HepG2 (cell line): Measurements from ENCODE around the gene ASTE1. TPM values are rescaled to one million over a fixed set of nuclear protein-coding genes. Genes with fewer than 3 reads are reported as not detected.

ENCODE experiments used
- ADNP ChIP-seq: sonication (generic); formaldehyde crosslinking; IDR thresholded peaks from 2 replicates; pipeline ENCODE4 v1.4.0; 2020; ENCODE audit warnings: missing genetic modification reagents
- CBFB ChIP-seq: sonication (generic); formaldehyde crosslinking; IDR thresholded peaks from 2 replicates; pipeline ENCODE4 v1.4.0; 2020; ENCODE audit warnings: missing genetic modification reagents
- CREB1 ChIP-seq, 2 experiments: fragments of 450-650 bp in 1 of 2; IDR thresholded peaks; 2 replicates each; pipeline ENCODE4 v1.6.1; 2016 to 2017; ENCODE audit warnings: control low read depth in 1 of 2, mild to moderate bottlenecking in 1 of 2, missing compliant biosample characterization in 1 of 2, missing genetic modification characterization in 1 of 2
- FOXK1 ChIP-seq: sonication (generic); formaldehyde crosslinking; IDR thresholded peaks from 2 replicates; pipeline ENCODE4 v1.4.0; 2020; ENCODE audit warnings: low read depth, missing genetic modification reagents, borderline replicate concordance
- GZF1 ChIP-seq: sonication (generic); formaldehyde crosslinking; IDR thresholded peaks from 2 replicates; pipeline ENCODE4 v1.5.1; 2020; ENCODE audit warnings: mild to moderate bottlenecking, missing genetic modification reagents
- MEF2D ChIP-seq: sonication (generic); formaldehyde crosslinking; IDR thresholded peaks from 2 replicates; pipeline ENCODE4 v1.5.1; 2020; ENCODE audit warnings: mild to moderate bottlenecking, missing genetic modification reagents
- MIER3 ChIP-seq: IDR thresholded peaks from 2 replicates; pipeline ENCODE4 v1.6.1; 2016; ENCODE audit warnings: missing compliant biosample characterization, borderline replicate concordance
- PRMT3 ChIP-seq: sonication (generic); formaldehyde crosslinking; IDR thresholded peaks from 2 replicates; pipeline ENCODE4 v1.8.1; 2022; ENCODE audit warnings: low read depth, mild to moderate bottlenecking, moderate library complexity, missing genetic modification reagents, borderline replicate concordance
- RXRA ChIP-seq: sonication (generic); formaldehyde crosslinking; IDR thresholded peaks from 2 replicates; pipeline ENCODE4 v1.5.1; 2020; ENCODE audit warnings: missing genetic modification reagents
- SMARCC2 ChIP-seq: fragments of 450-650 bp; IDR thresholded peaks from 2 replicates; pipeline ENCODE4 v1.6.1; 2017; ENCODE audit warnings: antibody characterized with exemption, mild to moderate bottlenecking
- SUZ12 ChIP-seq: fragments of 150-350 bp; IDR thresholded peaks from 2 replicates; pipeline ENCODE4 v1.6.1; 2014; ENCODE audit warnings: low read depth, low read length
- SYNCRIP ChIP-seq: fragments of 200-400 bp; formaldehyde crosslinking; IDR thresholded peaks from 2 replicates; pipeline ENCODE4 v1.6.1; 2018; ENCODE audit warnings: mild to moderate bottlenecking, low read depth, low read length; ENCODE audit not compliant: insufficient read depth
- ZFP82 ChIP-seq: sonication (generic); formaldehyde crosslinking; IDR thresholded peaks from 2 replicates; pipeline ENCODE4 v1.5.1; 2020; ENCODE audit warnings: mild to moderate bottlenecking, missing genetic modification reagents, borderline replicate concordance
- ZNF329 ChIP-seq: sonication (generic); formaldehyde crosslinking; IDR thresholded peaks from 2 replicates; pipeline ENCODE4 v1.9.0; 2021; ENCODE audit warnings: low read depth, mild to moderate bottlenecking, missing genetic modification reagents
- ZNF589 ChIP-seq: sonication (generic); formaldehyde crosslinking; conservative IDR thresholded peaks from 2 replicates; pipeline ENCODE4 v1.8.0; 2022; ENCODE audit warnings: mild to moderate bottlenecking, moderate library complexity, missing genetic modification reagents
- ZNF777 ChIP-seq: sonication (generic); formaldehyde crosslinking; IDR thresholded peaks from 2 replicates; pipeline ENCODE4 v1.4.0; 2020; ENCODE audit warnings: missing genetic modification reagents
- polyA plus RNA-seq, 8 experiments: library from polyadenylated mRNA; depleted of rRNA in 3 of 8; stranded (reverse) in 7 of 8; unstranded in 1 of 8; fragments of >200 nt; fragmentation: Illumina TruSeq in 4 of 8; extraction: Trizol in 4 of 8; gene quantifications; 2 replicates each; pipeline versions ENCODE4 v1.2.1 to v1.2.3, GENCODE V29; 2011 to 2016; ENCODE audit warnings: low read depth in 4 of 8, missing spikeins in 1 of 8, mixed read lengths in 1 of 8; ENCODE audit not compliant: insufficient read depth in 1 of 8
- total RNA-seq, 5 experiments: library from RNA; depleted of rRNA; stranded (reverse); fragments of >200 nt; fragmentation: Illumina TruSeq; extraction: Trizol; gene quantifications; 2 replicates each; pipeline ENCODE4 v1.2.3, GENCODE V29; 2016; ENCODE audit warnings: low read depth in 1 of 5
- TF ChIP-seq, protein P1 (sequence below): IDR thresholded peaks from 2 replicates; pipeline ENCODE4 v1.6.1; 2016; ENCODE audit warnings: missing genetic modification reagents, missing compliant biosample characterization
- TF ChIP-seq, protein P2 (sequence below): sonication (generic); formaldehyde crosslinking; IDR thresholded peaks from 2 replicates; pipeline ENCODE4 v1.5.0; 2020; ENCODE audit warnings: missing genetic modification reagents, mild to moderate bottlenecking, borderline replicate concordance
- TF ChIP-seq, protein P3 (sequence below): sonication (generic); formaldehyde crosslinking; IDR thresholded peaks from 2 replicates; pipeline ENCODE4 v1.4.0; 2020; ENCODE audit warnings: missing genetic modification reagents, borderline replicate concordance
- TF ChIP-seq, protein P4 (sequence below): sonication (generic); formaldehyde crosslinking; IDR thresholded peaks from 2 replicates; pipeline ENCODE4 v1.8.1; 2023; ENCODE audit warnings: mild to moderate bottlenecking, missing genetic modification reagents
- TF ChIP-seq, protein P5 (sequence below): sonication (generic); formaldehyde crosslinking; conservative IDR thresholded peaks from 2 replicates; pipeline ENCODE4 v1.4.0; 2020; ENCODE audit warnings: missing genetic modification reagents

The ASTE1 gene
- total and polyA plus RNA-seq, 2 of the 13 experiments (the other 11 are each of a cell fraction or from before 2014, with no cell fraction given) = 4.0 to 7.9 TPM

DNA sequence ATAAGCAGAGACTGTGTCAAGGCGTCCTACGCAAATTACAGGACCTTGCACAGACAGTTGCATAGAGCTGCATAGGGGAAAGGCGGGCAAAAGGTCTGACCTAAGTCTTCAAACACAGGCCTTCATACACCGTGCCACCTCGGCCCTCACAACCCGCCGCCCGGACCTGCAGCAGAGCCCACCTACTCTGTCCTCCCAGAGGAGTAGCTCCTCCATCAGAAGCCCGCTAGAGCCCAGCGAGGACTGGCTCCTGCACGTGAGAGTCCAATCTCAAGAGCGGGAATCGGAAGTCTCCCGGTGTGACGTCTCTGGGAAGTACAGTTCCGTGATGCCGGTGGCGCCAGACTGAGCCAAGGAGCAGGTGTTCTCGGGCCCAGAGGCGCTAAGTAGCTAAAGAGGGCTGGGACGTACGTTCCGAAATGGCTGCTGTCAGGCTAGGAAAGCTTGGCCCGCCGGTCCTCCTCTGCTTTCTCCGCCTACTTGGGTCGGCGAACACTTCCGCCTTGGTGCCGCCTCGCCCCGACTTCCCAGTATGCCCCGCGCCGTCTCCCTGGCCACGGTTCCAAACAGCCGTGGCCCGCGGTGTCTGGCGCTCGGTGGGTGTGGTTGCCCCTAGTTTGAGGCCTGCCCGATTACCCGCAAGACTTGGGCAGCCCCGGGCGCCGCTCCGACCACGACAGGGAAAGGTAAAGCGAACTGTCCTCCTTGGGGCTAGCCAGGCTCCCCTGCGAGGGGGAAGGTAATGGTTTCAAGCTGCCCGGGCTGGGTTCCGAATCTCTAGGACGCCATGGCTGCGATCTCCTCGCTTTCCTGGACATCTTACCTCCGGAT, at the start of gene ASTE1, which contains the start of gene NEK11 (continued):
- 0 out of 2 replicates have a peak, but pooled peaks have one; percentile 23 for TF ChIP-seq MEF2D (CRISPR knock-in tag)
- TF ChIP-seq PRMT3 (CRISPR knock-in tag) = no peak
- TF ChIP-seq, protein P1, sequence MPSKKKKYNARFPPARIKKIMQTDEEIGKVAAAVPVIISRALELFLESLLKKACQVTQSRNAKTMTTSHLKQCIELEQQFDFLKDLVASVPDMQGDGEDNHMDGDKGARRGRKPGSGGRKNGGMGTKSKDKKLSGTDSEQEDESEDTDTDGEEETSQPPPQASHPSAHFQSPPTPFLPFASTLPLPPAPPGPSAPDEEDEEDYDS (CRISPR knock-in tag) = peak; percentile 62
- TF ChIP-seq RXRA = peak; percentile 56; the same call in 1 of the 2 replicates
- no peak for TF ChIP-seq SMARCC2
- TF ChIP-seq CREB1 (IDR thresholded peaks at IDR 0.05) = no peak
- TF ChIP-seq CREB1 (CRISPR knock-in tag; IDR thresholded peaks at IDR 0.05) = peak; percentile 80
- peak; percentile 19; the same call in 1 of the 2 replicates for TF ChIP-seq ZNF777
- TF ChIP-seq SUZ12 = peak; percentile 52
- peak; percentile 54; the same call in 1 of the 2 replicates for TF ChIP-seq MIER3
- no peak for TF ChIP-seq ZNF329 (CRISPR knock-in tag)
- no peak for TF ChIP-seq GZF1 (CRISPR knock-in tag)
- TF ChIP-seq, protein P2, sequence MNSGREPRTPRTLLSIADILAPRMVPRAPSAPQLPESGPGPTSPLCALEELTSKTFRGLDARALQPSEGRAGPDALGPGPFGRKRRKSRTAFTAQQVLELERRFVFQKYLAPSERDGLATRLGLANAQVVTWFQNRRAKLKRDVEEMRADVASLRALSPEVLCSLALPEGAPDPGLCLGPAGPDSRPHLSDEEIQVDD (CRISPR knock-in tag) = no peak
- peak; percentile 75 for TF ChIP-seq CBFB (CRISPR knock-in tag)
- TF ChIP-seq ADNP (CRISPR knock-in tag) = no peak
- TF ChIP-seq, protein P3, sequence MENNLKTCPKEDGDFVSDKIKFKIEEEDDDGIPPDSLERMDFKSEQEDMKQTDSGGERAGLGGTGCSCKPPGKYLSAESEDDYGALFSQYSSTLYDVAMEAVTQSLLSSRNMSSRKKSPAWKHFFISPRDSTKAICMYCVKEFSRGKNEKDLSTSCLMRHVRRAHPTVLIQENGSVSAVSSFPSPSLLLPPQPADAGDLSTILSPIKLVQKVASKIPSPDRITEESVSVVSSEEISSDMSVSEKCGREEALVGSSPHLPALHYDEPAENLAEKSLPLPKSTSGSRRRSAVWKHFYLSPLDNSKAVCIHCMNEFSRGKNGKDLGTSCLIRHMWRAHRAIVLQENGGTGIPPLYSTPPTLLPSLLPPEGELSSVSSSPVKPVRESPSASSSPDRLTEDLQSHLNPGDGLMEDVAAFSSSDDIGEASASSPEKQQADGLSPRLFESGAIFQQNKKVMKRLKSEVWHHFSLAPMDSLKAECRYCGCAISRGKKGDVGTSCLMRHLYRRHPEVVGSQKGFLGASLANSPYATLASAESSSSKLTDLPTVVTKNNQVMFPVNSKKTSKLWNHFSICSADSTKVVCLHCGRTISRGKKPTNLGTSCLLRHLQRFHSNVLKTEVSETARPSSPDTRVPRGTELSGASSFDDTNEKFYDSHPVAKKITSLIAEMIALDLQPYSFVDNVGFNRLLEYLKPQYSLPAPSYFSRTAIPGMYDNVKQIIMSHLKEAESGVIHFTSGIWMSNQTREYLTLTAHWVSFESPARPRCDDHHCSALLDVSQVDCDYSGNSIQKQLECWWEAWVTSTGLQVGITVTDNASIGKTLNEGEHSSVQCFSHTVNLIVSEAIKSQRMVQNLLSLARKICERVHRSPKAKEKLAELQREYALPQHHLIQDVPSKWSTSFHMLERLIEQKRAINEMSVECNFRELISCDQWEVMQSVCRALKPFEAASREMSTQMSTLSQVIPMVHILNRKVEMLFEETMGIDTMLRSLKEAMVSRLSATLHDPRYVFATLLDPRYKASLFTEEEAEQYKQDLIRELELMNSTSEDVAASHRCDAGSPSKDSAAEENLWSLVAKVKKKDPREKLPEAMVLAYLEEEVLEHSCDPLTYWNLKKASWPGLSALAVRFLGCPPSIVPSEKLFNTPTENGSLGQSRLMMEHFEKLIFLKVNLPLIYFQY (CRISPR knock-in tag) = peak; percentile 92
- TF ChIP-seq ZNF589 (CRISPR knock-in tag) = no peak
- peak; percentile 52; the same call in 1 of the 2 replicates for TF ChIP-seq FOXK1 (CRISPR knock-in tag)
- no peak for TF ChIP-seq SYNCRIP
- TF ChIP-seq, protein P4, sequence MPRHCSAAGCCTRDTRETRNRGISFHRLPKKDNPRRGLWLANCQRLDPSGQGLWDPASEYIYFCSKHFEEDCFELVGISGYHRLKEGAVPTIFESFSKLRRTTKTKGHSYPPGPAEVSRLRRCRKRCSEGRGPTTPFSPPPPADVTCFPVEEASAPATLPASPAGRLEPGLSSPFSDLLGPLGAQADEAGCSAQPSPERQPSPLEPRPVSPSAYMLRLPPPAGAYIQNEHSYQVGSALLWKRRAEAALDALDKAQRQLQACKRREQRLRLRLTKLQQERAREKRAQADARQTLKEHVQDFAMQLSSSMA (CRISPR knock-in tag) = peak; percentile 69; the same call in 1 of the 2 replicates
- TF ChIP-seq, protein P5, sequence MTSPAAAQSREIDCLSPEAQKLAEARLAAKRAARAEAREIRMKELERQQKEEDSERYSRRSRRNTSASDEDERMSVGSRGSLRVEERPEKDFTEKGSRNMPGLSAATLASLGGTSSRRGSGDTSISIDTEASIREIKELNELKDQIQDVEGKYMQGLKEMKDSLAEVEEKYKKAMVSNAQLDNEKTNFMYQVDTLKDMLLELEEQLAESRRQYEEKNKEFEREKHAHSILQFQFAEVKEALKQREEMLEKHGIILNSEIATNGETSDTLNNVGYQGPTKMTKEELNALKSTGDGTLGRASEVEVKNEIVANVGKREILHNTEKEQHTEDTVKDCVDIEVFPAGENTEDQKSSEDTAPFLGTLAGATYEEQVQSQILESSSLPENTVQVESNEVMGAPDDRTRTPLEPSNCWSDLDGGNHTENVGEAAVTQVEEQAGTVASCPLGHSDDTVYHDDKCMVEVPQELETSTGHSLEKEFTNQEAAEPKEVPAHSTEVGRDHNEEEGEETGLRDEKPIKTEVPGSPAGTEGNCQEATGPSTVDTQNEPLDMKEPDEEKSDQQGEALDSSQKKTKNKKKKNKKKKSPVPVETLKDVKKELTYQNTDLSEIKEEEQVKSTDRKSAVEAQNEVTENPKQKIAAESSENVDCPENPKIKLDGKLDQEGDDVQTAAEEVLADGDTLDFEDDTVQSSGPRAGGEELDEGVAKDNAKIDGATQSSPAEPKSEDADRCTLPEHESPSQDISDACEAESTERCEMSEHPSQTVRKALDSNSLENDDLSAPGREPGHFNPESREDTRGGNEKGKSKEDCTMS (CRISPR knock-in tag) = no peak
- no peak for TF ChIP-seq ZFP82 (CRISPR knock-in tag)
